ENCODE data around the gene TNIK.

- no peak for TF ChIP-seq RCOR1 (IDR thresholded peaks at IDR 0.05; ENCODE audit: low read length)
- no peak for TF ChIP-seq SIN3A (IDR thresholded peaks at IDR 0.05; ENCODE audit: borderline replicate concordance, low read depth, low read length)
Measured at GRCh38 chr3:171378586-171378985, 81.6 kb downstream of the TNIK start.
